ENCODE measurements around the gene RBM38. TPM values are rescaled to one million over a fixed set of nuclear protein-coding genes. Genes with fewer than 3 reads are reported as not detected.

The RBM38 gene
- total and polyA plus RNA-seq, 2 of the 13 experiments (the other 11 are each of a cell fraction or from before 2014, with no cell fraction given), result 24.2 to 34.2 TPM

DNA sequence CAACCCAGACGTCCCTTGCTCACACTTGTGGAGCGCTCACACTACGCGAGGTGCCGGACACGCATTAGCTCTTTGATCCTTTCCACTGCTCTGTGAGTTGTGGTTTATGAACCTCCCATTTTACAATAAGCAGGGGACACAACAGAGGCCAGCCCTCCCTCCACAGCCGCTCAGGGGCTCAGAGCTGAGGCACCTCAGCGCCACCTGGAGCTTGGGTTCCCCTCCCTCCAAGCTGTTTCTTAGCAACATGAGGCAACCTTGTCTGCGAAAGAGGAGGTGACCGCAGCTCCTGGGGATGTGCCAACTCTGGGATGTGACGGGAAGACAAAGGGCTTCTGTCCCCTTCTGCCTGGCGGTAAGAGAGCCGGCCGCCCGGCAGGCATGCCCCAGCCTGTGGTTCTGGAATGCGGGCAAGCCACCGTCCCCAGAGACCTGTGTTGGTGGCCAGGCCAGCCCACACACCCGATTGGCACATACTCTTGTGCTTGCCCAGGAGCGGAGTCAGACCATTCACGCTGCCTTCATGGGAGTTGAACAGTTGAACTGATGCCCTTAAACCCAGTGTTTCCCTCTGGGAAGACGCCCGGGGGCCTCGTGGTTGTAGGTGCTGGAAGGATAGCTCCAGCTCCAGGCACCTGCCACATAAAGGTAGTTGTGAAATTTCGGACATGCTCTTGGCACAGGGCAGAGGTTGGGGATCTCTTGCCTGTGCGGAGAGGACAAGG is 44.5 kb downstream of the RBM38 start (continued):
- TF ChIP-seq, protein P1, sequence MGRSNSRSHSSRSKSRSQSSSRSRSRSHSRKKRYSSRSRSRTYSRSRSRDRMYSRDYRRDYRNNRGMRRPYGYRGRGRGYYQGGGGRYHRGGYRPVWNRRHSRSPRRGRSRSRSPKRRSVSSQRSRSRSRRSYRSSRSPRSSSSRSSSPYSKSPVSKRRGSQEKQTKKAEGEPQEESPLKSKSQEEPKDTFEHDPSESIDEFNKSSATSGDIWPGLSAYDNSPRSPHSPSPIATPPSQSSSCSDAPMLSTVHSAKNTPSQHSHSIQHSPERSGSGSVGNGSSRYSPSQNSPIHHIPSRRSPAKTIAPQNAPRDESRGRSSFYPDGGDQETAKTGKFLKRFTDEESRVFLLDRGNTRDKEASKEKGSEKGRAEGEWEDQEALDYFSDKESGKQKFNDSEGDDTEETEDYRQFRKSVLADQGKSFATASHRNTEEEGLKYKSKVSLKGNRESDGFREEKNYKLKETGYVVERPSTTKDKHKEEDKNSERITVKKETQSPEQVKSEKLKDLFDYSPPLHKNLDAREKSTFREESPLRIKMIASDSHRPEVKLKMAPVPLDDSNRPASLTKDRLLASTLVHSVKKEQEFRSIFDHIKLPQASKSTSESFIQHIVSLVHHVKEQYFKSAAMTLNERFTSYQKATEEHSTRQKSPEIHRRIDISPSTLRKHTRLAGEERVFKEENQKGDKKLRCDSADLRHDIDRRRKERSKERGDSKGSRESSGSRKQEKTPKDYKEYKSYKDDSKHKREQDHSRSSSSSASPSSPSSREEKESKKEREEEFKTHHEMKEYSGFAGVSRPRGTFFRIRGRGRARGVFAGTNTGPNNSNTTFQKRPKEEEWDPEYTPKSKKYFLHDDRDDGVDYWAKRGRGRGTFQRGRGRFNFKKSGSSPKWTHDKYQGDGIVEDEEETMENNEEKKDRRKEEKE (IDR thresholded peaks at IDR 0.05), result no peak
- TF ChIP-seq NR0B2 (CRISPR knock-in tag; IDR thresholded peaks at IDR 0.05) (no peak; the same call in 1 of the 2 replicates), ZNF660 (CRISPR knock-in tag; IDR thresholded peaks at IDR 0.05; ENCODE audit: borderline replicate concordance, low read depth) (no peak), ZNF446 (CRISPR knock-in tag; IDR thresholded peaks at IDR 0.05) (no peak; the same call in 1 of the 2 replicates), MZF1 (CRISPR knock-in tag; IDR thresholded peaks at IDR 0.05; ENCODE audit: borderline replicate concordance) (peak; percentile 0; the same call in 1 of the 2 replicates), HNRNPLL (IDR thresholded peaks at IDR 0.05; ENCODE audit: low read depth, low read length, poor library complexity, severe bottlenecking) (peak; percentile 84), PHF21A (CRISPR knock-in tag; IDR thresholded peaks at IDR 0.05) (peak; percentile 69; the same call in 1 of the 2 replicates), ETV6 (CRISPR knock-in tag; conservative IDR thresholded peaks at IDR 0.05) (peak; percentile 40; the same call in 1 of the 2 replicates), ZNF543 (CRISPR knock-in tag; IDR thresholded peaks at IDR 0.05) (peak; percentile 49; the same call in 1 of the 2 replicates), ZFP90 (CRISPR knock-in tag; IDR thresholded peaks at IDR 0.05; ENCODE audit: borderline replicate concordance) (peak; percentile 83; the same call in 1 of the 2 replicates), ISX (CRISPR knock-in tag; conservative IDR thresholded peaks at IDR 0.05) (no peak), SOX6 (IDR thresholded peaks at IDR 0.05) (no peak), SOX6 (CRISPR knock-in tag; IDR thresholded peaks at IDR 0.05) (peak; percentile 60), DNMT3B (CRISPR knock-in tag; conservative IDR thresholded peaks at IDR 0.05) (0 out of 2 replicates have a peak, but pooled peaks have one; percentile 14), HDAC1 (CRISPR knock-in tag; IDR thresholded peaks at IDR 0.05) (peak; percentile 81), REXO4 (CRISPR knock-in tag; IDR thresholded peaks at IDR 0.05; ENCODE audit: borderline replicate concordance) (no peak), ZNF235 (CRISPR knock-in tag; IDR thresholded peaks at IDR 0.05; ENCODE audit: borderline replicate concordance) (no peak), ZNF644 (CRISPR knock-in tag; IDR thresholded peaks at IDR 0.05; ENCODE audit: low read depth) (peak; percentile 52; the same call in 1 of the 2 replicates)
- TF ChIP-seq, protein P2, sequence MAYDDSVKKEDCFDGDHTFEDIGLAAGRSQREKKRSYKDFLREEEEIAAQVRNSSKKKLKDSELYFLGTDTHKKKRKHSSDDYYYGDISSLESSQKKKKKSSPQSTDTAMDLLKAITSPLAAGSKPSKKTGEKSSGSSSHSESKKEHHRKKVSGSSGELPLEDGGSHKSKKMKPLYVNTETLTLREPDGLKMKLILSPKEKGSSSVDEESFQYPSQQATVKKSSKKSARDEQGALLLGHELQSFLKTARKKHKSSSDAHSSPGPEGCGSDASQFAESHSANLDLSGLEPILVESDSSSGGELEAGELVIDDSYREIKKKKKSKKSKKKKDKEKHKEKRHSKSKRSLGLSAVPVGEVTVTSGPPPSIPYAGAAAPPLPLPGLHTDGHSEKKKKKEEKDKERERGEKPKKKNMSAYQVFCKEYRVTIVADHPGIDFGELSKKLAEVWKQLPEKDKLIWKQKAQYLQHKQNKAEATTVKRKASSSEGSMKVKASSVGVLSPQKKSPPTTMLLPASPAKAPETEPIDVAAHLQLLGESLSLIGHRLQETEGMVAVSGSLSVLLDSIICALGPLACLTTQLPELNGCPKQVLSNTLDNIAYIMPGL (CRISPR knock-in tag; IDR thresholded peaks at IDR 0.05; ENCODE audit: borderline replicate concordance in 1 of 2, low read depth in 1 of 2), result no peak
- TF ChIP-seq, protein P3, sequence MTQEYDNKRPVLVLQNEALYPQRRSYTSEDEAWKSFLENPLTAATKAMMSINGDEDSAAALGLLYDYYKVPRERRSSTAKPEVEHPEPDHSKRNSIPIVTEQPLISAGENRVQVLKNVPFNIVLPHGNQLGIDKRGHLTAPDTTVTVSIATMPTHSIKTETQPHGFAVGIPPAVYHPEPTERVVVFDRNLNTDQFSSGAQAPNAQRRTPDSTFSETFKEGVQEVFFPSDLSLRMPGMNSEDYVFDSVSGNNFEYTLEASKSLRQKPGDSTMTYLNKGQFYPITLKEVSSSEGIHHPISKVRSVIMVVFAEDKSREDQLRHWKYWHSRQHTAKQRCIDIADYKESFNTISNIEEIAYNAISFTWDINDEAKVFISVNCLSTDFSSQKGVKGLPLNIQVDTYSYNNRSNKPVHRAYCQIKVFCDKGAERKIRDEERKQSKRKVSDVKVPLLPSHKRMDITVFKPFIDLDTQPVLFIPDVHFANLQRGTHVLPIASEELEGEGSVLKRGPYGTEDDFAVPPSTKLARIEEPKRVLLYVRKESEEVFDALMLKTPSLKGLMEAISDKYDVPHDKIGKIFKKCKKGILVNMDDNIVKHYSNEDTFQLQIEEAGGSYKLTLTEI (CRISPR knock-in tag; conservative IDR thresholded peaks at IDR 0.05), result no peak
